K562 (cell line): ENCODE results near the gene ARID3C. TPM values are rescaled to one million over a fixed set of nuclear protein-coding genes. Genes with fewer than 3 reads are reported as not detected.
A peak's percentile ranks its signal among the peaks of the same experiment; 100 is the strongest.

Source experiments
- ATAC-seq: fragments of 200-7000 bp; cut with Tn5 transposase; 3 replicates; pipeline ENCODE4 v1.9.1; 2020; ENCODE audit warnings: moderate library complexity
- BruUV-seq: library from RNA; stranded (reverse); fragments of 400-500 nt; replicated peaks from 2 replicates; lab custom pipeline; 2021; lab: Mats Ljungman, UMichigan
- CTCF ChIA-PET: fragments of 300-600 bp; formaldehyde crosslinking; extraction: SDS; loops from one replicate; lab custom pipeline; 2021; ENCODE audit warnings: low intra/inter-chr PET ratio; lab: Yijun Ruan, JAX
- POLR2A ChIA-PET: fragments of 300-600, 350-650 bp; sonication (Branson Sonifier 250); formaldehyde crosslinking; extraction: SDS; loops from one replicate; lab custom pipeline; 2021; ENCODE audit warnings: antibody characterized with exemption, inconsistent platforms; lab: Yijun Ruan, JAX
- DNase-seq, 4 experiments: peaks; one replicate each; pipeline versions ENCODE4 v3.0.0 to v3.0.0-alpha.2; 2011 to 2018; ENCODE audit warnings: low spot score in 3 of 4, mixed read lengths in 3 of 4; ENCODE audit errors: extremely low read depth in 1 of 4
- FAIRE-seq: peaks from 2 replicates; lab custom pipeline; 2011; peaks lifted over from hg19 to GRCh38; lab: Jason Lieb, UNC
- H2AFZ ChIP-seq: 2 replicates; pipeline ENCODE4 v1.6.0; 2011; ENCODE audit warnings: low read depth, low read length, control low read depth, inconsistent platforms
- H3K27ac ChIP-seq: fragments of 200-600 bp; 3 replicates; pipeline ENCODE4 v1.8.0; 2011; ENCODE audit warnings: low read depth, mild to moderate bottlenecking, control low read depth, inconsistent platforms, low read length, moderate library complexity, mixed read lengths; ENCODE audit errors: extremely low read depth
- H3K27me3 ChIP-seq, 2 experiments: fragments of 300-600 bp in 1 of 2; 2 replicates in 1 of 2; 3 replicates in 1 of 2; pipeline versions ENCODE4 v1.6.0 to v1.8.0; 2011; ENCODE audit warnings: inconsistent platforms in 2 of 2, low read length in 2 of 2, mild to moderate bottlenecking in 1 of 2, mixed read lengths in 1 of 2, moderate library complexity in 1 of 2; ENCODE audit not compliant: control insufficient read depth in 2 of 2, insufficient read depth in 2 of 2
- H3K36me3 ChIP-seq: fragments of 300-600 bp; 3 replicates; pipeline ENCODE4 v1.8.0; 2011; ENCODE audit warnings: mild to moderate bottlenecking, low read length, inconsistent platforms; ENCODE audit not compliant: control insufficient read depth, insufficient read depth
- H3K4me1 ChIP-seq, 2 experiments: fragments of 200-600 bp in 1 of 2; replicated peaks in 1 of 2; 2 replicates in 1 of 2; 3 replicates in 1 of 2; pipeline versions ENCODE4 v1.5.1 to v1.8.0; 2011; ENCODE audit warnings: inconsistent platforms in 2 of 2, low read length in 2 of 2, mild to moderate bottlenecking in 1 of 2, mixed read lengths in 1 of 2, moderate library complexity in 1 of 2; ENCODE audit not compliant: control insufficient read depth in 2 of 2, insufficient read depth in 2 of 2
- H3K4me2 ChIP-seq: 2 replicates; pipeline ENCODE4 v1.6.1; 2011; ENCODE audit warnings: low read length, control low read depth, inconsistent platforms, mixed read lengths; ENCODE audit not compliant: insufficient read depth
- H3K4me3 ChIP-seq: fragments of 200-600 bp; sonication (generic), shearing (Covaris generic); 2 replicates; pipeline ENCODE4 v1.5.1; 2016; ENCODE audit warnings: control low read depth, inconsistent platforms
- H3K79me2 ChIP-seq: fragments of 200-600 bp; 3 replicates; pipeline ENCODE4 v1.8.0; 2011; ENCODE audit warnings: low read length, inconsistent platforms; ENCODE audit not compliant: control insufficient read depth, insufficient read depth
- H3K9ac ChIP-seq, 2 experiments: 2 replicates each; pipeline versions ENCODE4 v1.6.0 to v1.6.1; 2011; ENCODE audit warnings: low read depth in 2 of 2, low read length in 2 of 2, control low read depth in 1 of 2, inconsistent platforms in 1 of 2, mild to moderate bottlenecking in 1 of 2, mixed read lengths in 1 of 2; ENCODE audit not compliant: insufficient read depth in 1 of 2
- H3K9me1 ChIP-seq: one replicate; pipeline ENCODE4 v1.6.0; 2011; ENCODE audit warnings: inconsistent platforms, mild to moderate bottlenecking, low read length, moderate library complexity; ENCODE audit not compliant: control insufficient read depth, insufficient read depth
- H3K9me3 ChIP-seq: replicated peaks from 2 replicates; pipeline ENCODE4 v1.5.1; 2011; ENCODE audit warnings: low read depth, low read length, inconsistent platforms; ENCODE audit not compliant: control insufficient read depth, insufficient read depth
- H4K20me1 ChIP-seq: replicated peaks from 2 replicates; pipeline ENCODE4 v1.6.1; 2011; ENCODE audit warnings: low read length, inconsistent platforms, mixed read lengths; ENCODE audit not compliant: control insufficient read depth, insufficient read depth
- NFIC ChIP-seq: fragments of 450-650 bp; IDR thresholded peaks from 2 replicates; pipeline ENCODE4 v1.6.1; 2017; ENCODE audit warnings: mild to moderate bottlenecking, inconsistent platforms
- SAP30 ChIP-seq: fragments of 200-600 bp; sonication (generic); IDR thresholded peaks from 2 replicates; pipeline ENCODE4 v1.6.1; 2012; ENCODE audit warnings: borderline replicate concordance, low read depth, mild to moderate bottlenecking, moderate library complexity, low read length, control low read depth, inconsistent platforms; ENCODE audit not compliant: insufficient read depth, poor library complexity, severe bottlenecking
- ZBTB1 ChIP-seq: sonication (generic); formaldehyde crosslinking; IDR thresholded peaks from 2 replicates; pipeline ENCODE4 v1.8.1; 2023; ENCODE audit warnings: missing genetic modification reagents, low read depth, mild to moderate bottlenecking, borderline replicate concordance
- WGBS: fragments of 100-300 bp; shearing (Covaris generic); methylation state at CpG from one replicate; pipeline ENCODE4 v1.1.6; 2016; ENCODE audit warnings: low coverage, mixed read lengths; ENCODE audit not compliant: insufficient coverage; ENCODE audit errors: missing lambda C conversion rate; 5-methylcytosine and 5-hydroxymethylcytosine counted together
- in situ Hi-C: fragments of 300-500 bp; cut with MboI; formaldehyde crosslinking; loops from 4 replicates; pipeline ENCODE4 v1.15.0; 2018; ENCODE audit warnings: inconsistent platforms, mixed read lengths
- intact Hi-C: fragments of 100-400 bp; cut with micrococcal nuclease; formaldehyde crosslinking; loops from 2 replicates; pipeline ENCODE4 v1.14.2; 2022
- polyA plus RNA-seq, 8 experiments: library from polyadenylated mRNA; depleted of rRNA in 4 of 8; stranded (reverse) in 5 of 8; unstranded in 3 of 8; fragments of >200 nt; fragmentation: Nextera tagmentation in 2 of 8; fragmentation: Illumina TruSeq in 1 of 8; extraction: Ambion mirVana in 2 of 8; extraction: Trizol in 1 of 8; gene quantifications; 2 replicates each; pipeline versions ENCODE4 v1.2.1 to v1.2.3, GENCODE V29; 2011 to 2014; ENCODE audit warnings: inconsistent platforms in 1 of 8, missing spikeins in 1 of 8
- total RNA-seq, 7 experiments: library from RNA; depleted of rRNA in 6 of 7; stranded (reverse); fragments of >200 nt in 6 of 7; fragmentation: Illumina TruSeq in 2 of 7; extraction: Trizol in 2 of 7; gene quantifications; 2 replicates each; pipeline versions ENCODE4 v1.2.1 to v1.2.3, GENCODE V29; 2011 to 2021; ENCODE audit warnings: low replicate concordance in 1 of 7
- TF ChIP-seq, protein P1 (sequence below), 2 experiments: fragments of 450-650 bp in 1 of 2; sonication (generic) in 1 of 2; formaldehyde crosslinking in 1 of 2; IDR thresholded peaks; 2 replicates each; pipeline versions ENCODE4 v1.7.1 to v1.9.0; 2016 to 2022; ENCODE audit warnings: inconsistent platforms in 1 of 2, mild to moderate bottlenecking in 1 of 2, missing genetic modification reagents in 1 of 2

The ARID3C gene
- total and polyA plus RNA-seq, 9 of the 15 experiments (the other 6 are each of a cell fraction or from before 2014, with no cell fraction given) = not detected

DNA sequence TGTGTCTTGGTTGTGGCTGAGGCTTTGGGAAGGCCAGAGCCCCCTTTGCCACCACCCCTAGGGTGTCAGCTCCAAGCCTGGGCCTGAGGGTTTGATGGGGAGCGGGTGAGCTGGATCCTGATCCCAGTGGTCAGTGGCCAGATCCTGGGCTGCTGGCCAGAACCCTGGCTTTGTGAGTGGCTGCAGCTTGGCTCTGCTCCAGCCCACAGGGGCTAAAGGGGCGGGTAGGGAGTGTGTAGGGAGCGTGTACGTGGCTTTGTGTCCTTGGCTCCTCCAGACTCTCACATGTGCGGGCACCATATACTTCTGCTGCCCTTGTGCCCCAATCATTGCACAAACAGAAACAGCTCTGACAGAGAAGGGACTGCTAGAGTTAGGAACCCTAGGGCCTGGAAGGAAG, 21.9 kb upstream of the ARID3C start:
- H3K27me3 ChIP-seq = no peaks in the 10 kb centered on the region
- H3K4me2 ChIP-seq = no peak overlapping the region
- DNase-seq = no peak
- in situ Hi-C loops = no loop called here
- ChIA-PET POLR2A (interaction anchor here (0.6 to 2.6 kb wide), 6 partner anchors 8 to 394 kb away, joined by 3 to 13 read pairs (median 4); partner anchors contain the start of gene DCTN3), CTCF (no interaction called here)
- H3K9me3 ChIP-seq = no peaks in the 10 kb centered on the region
- no peak overlapping the region for H3K4me3 ChIP-seq
- TF ChIP-seq SAP30 = no peak
- peak; percentile 56 for TF ChIP-seq NFIC
- FAIRE-seq = no peak
- WGBS = 62% methylated on average over 2 of the region's 5 CpGs
- no peak overlapping the region for H2AFZ ChIP-seq
- H4K20me1 ChIP-seq = no peaks in the 10 kb centered on the region
- peaks cover 7% of the 10 kb centered on the region for H3K9me1 ChIP-seq
- H3K36me3 ChIP-seq = peaks cover 27% of the 10 kb centered on the region; the same call in 2 of the 3 replicates
- no TSS peak for BruUV-seq
- peaks cover 21% of the 10 kb centered on the region for H3K79me2 ChIP-seq
- no peak for ATAC-seq
- intact Hi-C loops = no loop called here
- peaks cover 44 to 62% of the 10 kb centered on the region in 2 experiments for H3K4me1 ChIP-seq
- no peak overlapping the region; the same call in 2 of the 3 replicates for H3K27ac ChIP-seq
- H3K9ac ChIP-seq = peak overlapping the region; percentile 33 to 68; a peak in 3 of 4 replicates

DNA sequence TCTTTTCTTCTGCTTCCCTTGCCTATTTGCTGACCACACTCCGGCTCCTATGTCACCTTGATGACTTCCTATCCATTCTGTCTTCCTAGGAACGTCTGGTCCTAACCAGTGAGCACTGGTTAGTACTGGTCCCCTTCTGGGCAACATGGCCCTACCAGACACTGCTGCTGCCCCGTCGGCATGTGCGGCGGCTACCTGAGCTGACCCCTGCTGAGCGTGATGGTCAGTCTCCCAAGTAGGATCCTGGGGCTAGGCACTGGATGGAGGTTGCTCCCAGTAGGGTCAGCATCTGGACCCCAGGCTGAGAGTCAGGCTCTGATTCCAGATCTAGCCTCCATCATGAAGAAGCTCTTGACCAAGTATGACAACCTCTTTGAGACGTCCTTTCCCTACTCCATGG, 19.8 kb upstream of the ARID3C start:
- no peak for ATAC-seq
- peaks cover 39 to 49% of the 10 kb centered on the region in 2 experiments for H3K4me1 ChIP-seq
- H2AFZ ChIP-seq = no peak overlapping the region
- intact Hi-C loops = no loop called here
- 59% methylated on average over 3 of the region's 8 CpGs for WGBS
- H3K4me2 ChIP-seq = peak overlapping the region; percentile 92; the same call in 1 of the 2 replicates
- no peaks in the 10 kb centered on the region for H4K20me1 ChIP-seq
- peaks cover 7% of the 10 kb centered on the region for H3K9me1 ChIP-seq
- H3K9me3 ChIP-seq = no peaks in the 10 kb centered on the region
- H3K27me3 ChIP-seq = no peaks in the 10 kb centered on the region
- BruUV-seq = no TSS peak
- H3K79me2 ChIP-seq = peaks cover 21% of the 10 kb centered on the region
- no peak overlapping the region for H3K4me3 ChIP-seq
- DNase-seq = no peak
- FAIRE-seq = no peak
- H3K36me3 ChIP-seq = peaks cover 27% of the 10 kb centered on the region; the same call in 2 of the 3 replicates
- no peak overlapping the region for H3K9ac ChIP-seq
- ChIA-PET POLR2A (interaction anchor here (1.2 kb wide), 1 partner anchor 15 kb away, joined by 3 read pairs; no protein-coding TSS in a partner anchor), CTCF (no interaction called here)
- H3K27ac ChIP-seq = no peak overlapping the region
- in situ Hi-C loops = no loop called here
- TF ChIP-seq ZBTB1 (CRISPR knock-in tag) = no peak
- TF ChIP-seq, protein P1, sequence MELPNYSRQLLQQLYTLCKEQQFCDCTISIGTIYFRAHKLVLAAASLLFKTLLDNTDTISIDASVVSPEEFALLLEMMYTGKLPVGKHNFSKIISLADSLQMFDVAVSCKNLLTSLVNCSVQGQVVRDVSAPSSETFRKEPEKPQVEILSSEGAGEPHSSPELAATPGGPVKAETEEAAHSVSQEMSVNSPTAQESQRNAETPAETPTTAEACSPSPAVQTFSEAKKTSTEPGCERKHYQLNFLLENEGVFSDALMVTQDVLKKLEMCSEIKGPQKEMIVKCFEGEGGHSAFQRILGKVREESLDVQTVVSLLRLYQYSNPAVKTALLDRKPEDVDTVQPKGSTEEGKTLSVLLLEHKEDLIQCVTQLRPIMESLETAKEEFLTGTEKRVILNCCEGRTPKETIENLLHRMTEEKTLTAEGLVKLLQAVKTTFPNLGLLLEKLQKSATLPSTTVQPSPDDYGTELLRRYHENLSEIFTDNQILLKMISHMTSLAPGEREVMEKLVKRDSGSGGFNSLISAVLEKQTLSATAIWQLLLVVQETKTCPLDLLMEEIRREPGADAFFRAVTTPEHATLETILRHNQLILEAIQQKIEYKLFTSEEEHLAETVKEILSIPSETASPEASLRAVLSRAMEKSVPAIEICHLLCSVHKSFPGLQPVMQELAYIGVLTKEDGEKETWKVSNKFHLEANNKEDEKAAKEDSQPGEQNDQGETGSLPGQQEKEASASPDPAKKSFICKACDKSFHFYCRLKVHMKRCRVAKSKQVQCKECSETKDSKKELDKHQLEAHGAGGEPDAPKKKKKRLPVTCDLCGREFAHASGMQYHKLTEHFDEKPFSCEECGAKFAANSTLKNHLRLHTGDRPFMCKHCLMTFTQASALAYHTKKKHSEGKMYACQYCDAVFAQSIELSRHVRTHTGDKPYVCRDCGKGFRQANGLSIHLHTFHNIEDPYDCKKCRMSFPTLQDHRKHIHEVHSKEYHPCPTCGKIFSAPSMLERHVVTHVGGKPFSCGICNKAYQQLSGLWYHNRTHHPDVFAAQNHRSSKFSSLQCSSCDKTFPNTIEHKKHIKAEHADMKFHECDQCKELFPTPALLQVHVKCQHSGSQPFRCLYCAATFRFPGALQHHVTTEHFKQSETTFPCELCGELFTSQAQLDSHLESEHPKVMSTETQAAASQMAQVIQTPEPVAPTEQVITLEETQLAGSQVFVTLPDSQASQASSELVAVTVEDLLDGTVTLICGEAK (IDR thresholded peaks at IDR 0.05) = no peak
- TF ChIP-seq, protein P1 (CRISPR knock-in tag; IDR thresholded peaks at IDR 0.05) = no peak
